ENCODE data around the gene OR8B3.

GRCh38 chr11:124405581-124405980 lies 6.8 kb upstream of the OR8B3 start:
- no peak for TF ChIP-seq GATA2 (IDR thresholded peaks at IDR 0.05; ENCODE audit: low read depth, low read length)
- no peak for TF ChIP-seq GATA3 (IDR thresholded peaks at IDR 0.05; ENCODE audit: low read depth, low read length)

All from SH-SY5Y (cell line).